Skin of body (tissue), 2 donors: ENCODE results near the gene NANOS3. TPM values are rescaled to one million over a fixed set of nuclear protein-coding genes. Genes with fewer than 3 reads are reported as not detected.
"Not testable (repeated sequence)": the region's sequence is repeated elsewhere in the genome, so short reads cannot be mapped to it uniquely, and the experiment has no call there.

Experiments
- DNase-seq: peaks from one replicate; lab custom pipeline; 2025; lab: John Stamatoyannopoulos, UW
- total RNA-seq: library from RNA; depleted of rRNA; stranded (reverse); fragments of >200 nt; gene quantifications from one replicate; pipeline ENCODE4 v1.2.3, GENCODE V29; 2014

Gene NANOS3
- total RNA-seq, 1 donor from 2014 or later: not detected

DNA sequence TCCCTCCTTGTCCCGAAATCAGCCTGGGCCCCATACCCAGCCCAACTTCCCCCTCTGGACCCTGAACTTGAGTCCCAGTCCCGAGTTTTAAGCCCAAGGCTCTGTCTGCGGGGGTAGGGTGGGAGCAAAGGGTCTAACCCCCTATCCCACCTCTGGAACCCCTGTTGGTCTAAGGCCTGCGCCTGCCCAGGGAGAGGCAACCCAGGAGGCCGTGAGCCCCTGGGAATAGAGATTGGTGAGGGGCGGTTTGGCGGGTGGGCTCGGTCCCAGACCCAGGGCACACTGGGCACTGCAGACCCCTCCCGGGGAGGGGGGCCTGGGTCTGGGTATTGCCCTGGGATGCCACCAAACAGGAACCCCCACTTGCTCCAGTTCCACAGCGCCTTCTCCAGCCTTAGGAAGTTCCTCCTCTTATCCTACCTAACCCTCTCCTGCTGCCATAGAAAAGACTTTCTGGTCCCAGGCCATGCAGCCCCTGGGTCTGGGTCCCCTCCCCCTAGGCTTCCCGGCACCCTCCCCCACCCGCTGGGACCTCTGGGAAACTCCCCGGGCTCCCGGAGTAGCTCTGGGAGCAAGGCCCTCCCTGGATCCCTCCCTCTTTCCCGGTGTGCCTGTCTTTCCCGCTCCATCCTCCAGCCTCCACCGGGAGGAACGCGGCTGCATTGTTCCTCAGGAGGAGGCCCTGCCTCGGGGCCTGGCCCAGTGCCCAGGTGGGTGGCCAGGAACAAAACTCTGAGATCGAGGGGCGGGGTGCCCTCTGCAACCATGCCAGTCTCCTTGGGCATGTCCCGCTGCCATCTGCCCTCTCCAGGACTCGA lies 33.6 kb upstream of the NANOS3 start:
- DNase-seq: no peak

GRCh38 chr19:13844130-13844631 lies 32.8 kb upstream of the NANOS3 start:
- peak; percentile 32 for DNase-seq

DNA sequence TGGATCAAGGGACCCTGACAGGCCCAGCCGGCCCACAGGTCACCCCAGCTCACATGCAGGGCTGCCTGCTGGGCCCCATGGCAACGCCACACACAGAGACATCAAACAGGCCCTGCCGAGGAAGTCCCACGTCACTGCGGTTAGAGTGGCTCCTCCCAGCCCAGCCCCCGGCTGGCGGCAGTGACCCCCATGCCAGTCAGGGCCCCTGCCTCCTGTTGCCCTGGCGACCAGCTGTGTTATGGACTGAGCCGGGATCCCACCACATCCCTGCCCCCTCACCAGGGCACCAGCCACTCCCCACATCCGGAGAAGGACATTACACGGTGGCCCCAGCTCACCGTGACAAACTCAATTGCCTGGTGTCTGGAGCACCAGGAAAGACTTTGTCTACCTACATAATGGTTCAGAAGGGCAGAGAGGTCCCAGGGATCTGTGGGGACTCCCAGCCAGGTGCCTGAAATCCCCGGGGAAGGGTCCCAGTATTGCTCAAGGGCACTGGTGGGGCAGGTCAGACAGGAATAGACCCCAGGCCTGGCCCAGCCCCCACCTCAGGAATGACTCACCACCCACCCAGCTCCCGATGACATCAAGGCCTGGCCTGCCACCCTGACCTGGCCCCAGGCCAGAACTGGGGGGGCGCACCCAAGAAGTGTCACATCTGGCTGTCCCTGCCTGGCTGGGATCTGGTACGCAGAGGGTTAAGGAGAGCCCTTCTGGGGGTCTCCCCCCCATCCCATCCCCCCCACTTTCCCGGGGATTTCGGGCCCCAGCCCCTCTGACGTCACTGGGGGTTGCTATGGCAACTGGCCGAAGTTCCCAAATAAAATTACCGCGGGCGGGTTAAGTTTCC lies 30.2 kb upstream of the NANOS3 start:
- DNase-seq: peak; percentile 92

GRCh38 chr19:13847407-13848339 lies 29.3 kb upstream of the NANOS3 start:
- DNase-seq: peak; percentile 92

- DNase-seq: no peak
These were observed 28.6 kb upstream of the NANOS3 start for GRCh38 chr19:13848340-13848677.

- DNase-seq: peak; percentile 34
These were observed 27.9 kb upstream of the NANOS3 start for GRCh38 chr19:13848798-13849676.

DNA sequence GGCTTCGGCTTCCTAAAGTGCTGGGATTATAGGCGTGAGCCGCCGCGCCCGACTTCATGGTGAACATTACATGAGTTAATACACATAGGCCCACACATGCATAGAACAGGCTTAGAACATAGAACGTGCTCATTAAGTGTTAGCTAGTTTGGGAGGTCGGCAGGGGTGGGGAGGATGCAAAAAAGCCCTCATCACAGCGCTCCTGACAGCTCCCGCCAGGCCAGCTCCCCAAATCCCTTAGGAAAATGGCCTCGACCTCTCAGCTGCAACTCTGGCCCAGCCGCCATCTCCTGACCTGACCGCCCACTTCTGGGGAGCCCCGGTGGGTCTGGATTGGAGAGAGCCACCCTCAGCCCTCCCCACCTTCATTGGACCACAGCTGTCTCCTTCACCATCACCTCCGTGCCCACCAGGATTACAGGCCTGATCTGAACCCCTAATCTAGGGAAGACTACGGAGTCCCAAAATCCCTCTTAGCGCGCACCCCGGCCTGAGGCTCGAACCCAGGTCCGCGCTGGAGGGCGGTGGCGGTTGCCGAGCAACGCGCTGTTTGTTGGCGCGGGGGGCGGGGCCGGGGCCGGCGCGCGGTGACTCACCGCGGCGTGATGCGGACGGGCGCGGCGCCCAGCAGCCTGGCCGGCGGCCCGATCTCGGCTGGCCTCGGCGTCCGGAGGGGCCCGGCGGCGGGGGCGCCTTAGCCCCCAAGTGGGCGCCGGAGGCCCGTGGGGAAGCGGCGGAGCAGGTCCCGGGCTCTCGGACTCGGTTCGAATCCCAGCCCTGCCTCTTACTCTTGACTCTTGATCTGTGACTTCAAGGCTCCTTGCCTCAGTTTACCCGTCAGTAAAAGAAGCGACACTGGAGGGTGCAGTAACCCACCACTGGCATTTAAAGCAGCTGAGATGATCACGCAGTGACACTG lies 26.7 kb upstream of the NANOS3 start:
- peak; percentile 81 for DNase-seq

DNA sequence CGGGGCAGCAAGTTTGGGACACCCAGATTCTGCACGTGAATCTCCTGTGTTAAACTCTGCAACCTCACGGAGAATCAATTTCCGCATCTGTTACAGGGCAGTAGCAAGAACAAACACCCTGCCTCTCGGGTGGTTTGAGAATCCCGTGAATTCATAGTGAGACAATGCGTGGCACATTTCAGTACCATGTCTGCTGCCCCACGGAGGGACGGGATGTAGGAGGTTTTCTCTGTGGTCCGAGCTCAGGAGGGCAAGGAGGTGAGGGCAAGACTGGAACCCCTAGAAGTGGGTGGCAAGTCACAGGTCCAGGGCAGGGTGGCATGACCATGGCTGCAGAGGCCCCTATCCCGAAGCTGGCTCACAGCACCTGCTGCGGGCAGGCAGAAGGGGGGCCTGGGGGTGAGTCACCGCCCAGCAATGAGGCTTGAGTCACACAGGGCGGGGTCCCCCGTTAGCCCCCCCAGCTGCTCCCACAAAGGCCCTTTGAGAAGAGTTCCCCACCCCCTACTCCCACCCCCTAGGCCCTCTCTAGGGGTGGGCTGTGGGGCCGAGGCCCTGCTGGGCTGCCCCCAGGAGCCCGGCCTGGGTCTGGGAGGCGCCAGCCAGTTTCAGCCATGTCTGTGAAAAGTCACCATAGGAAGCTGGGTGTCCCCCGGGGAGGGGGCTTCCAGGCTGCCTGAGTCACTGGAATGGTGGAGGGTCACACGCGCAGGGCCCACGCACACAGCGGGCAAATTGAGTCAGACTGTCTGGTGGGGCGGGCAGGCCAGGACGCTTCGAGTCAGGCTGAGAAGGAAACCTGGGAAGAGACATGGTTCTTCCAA lies 25.8 kb upstream of the NANOS3 start:
- peak; percentile 81 for DNase-seq

- DNase-seq: not testable (repeated sequence)
These were observed 25.2 kb upstream of the NANOS3 start for GRCh38 chr19:13851734-13852114.

DNA sequence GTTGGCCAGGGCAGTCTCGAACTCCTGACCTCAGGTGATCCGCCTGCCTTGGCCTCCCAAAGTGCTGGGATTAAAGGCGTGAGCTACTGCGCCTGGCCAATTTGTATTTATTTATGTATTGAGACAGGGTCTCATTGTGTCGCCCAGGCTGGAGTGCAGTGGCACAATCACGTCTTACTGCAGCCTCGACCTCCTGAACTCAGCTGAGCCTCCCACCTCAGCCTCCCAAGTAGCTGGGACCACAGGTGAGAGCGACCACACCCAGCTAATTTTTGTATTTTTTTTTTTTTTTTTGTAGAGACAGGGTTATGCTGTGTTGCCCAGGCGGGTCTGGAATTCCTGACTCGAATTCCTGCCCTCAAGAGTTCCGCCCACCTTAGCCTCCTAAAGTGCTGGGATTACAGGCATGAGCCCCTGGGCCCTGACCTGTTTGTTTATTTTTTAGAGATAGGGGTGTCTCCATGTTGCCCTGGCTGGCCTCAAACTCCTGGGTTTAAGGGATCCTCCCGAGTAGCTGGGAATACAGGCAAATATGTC lies 24.7 kb upstream of the NANOS3 start:
- DNase-seq: not testable (repeated sequence)

DNA sequence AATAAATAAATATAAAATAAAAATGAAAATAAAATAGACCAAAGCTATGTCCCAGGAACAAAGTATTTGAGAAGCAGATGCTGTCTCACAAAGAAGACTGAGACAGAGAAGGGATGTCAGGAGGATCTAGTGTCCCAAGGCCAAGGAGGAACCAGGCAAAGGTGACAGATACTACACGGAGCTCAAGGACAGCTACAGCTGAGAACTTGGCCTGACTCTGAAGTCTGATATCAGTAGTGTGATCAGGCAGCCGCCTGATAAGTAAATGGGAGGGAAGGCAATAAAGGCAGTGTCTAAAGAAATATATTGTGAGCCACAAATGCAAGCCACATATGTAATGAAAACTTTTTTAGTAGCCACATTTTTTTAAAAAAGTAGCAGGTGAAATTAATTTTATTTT lies 20.4 kb upstream of the NANOS3 start:
- DNase-seq: no peak

GRCh38 chr19:13859361-13859880 lies 17.5 kb upstream of the NANOS3 start:
- no peak for DNase-seq

DNA sequence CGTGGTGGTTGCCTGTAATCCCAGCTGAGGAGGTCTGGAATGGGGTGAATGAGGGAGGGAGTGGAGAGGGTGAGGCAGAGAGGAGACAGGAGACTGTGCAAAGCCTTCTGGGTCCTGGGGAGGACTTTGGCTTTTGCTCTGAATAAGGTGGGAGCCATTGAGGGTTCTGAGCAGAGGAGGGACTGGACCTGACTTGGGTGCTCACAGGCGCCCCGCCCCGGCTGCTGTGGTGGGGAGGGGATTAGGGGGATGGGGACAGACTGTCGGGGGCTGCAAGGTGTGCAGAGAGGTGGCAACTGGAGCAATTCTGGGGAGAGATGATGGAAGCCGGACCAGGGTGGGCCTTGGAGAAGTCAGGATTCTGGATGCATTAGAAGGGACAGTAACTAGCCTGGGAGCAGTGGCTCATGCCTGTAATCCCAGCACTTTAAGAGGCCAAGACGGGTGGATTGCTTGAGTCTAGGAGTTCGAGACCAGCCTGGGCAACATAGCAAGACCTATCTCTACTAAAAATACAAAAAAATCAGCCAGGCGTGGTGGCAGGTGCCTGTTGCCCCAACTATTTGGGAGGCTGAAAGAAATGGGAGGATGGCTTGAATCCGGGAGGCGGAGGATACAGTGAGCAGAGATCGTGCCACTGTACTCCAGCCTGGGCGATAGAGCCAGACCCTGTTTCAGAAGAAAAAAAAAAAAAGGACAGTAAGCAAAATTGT lies 16.1 kb upstream of the NANOS3 start:
- no peak for DNase-seq

DNA sequence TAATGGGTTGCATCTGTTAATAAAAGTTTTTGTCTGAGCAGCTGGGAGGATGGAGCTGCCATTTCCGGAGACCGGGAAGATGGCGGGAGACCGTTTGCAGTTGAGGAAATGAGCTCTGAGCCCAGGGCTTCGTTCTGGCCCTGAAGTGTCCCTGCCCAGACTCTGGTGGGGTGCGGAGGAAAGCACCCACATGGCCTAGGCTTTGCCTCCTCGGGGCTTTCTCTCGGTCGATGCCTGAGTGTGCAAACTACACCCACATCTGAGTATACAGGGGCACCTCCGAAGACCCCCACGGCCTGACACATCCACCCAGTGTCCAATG lies 15.6 kb upstream of the NANOS3 start:
- no peak for DNase-seq

DNA sequence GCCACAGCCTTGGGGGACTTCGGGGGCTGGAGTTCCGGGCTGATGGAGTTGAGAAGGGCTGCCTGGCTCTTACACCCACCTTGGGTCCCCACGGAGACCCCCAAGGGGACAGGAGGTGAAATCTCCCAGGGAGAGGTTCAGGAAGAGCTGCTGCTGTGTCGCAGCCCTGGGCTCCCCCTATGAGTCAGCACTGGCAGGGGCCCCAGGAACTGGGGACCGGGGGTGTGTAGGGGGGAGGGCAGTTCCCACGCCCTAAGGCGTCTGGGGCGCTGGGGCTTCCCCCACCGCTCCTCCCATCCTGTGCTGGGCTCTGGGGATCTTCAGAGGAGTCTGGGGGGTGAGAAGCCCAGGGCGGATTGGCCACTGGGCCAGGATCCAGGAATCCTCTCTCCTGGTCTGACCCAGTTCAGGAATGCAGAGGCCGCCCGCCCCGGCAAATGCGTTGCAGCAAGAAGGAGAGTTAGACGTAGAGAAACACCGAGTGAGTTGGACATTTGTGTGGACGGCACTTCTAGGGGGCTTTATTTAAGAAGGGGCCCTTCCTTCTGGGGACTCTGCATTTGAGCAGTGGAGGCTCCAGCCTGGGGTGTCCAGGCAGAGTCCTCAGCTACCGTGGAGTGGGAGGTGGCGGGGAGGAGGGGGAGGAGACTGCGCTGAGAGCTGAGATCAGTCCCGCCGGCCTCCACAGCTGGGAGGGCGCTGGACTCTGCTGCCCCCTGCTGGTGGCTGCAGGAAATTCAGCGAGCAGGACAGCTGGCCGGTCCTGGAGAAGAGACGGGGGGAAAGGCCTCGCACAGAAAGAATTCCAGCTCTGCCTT lies 15.0 kb upstream of the NANOS3 start:
- peak; percentile 83 for DNase-seq

DNA sequence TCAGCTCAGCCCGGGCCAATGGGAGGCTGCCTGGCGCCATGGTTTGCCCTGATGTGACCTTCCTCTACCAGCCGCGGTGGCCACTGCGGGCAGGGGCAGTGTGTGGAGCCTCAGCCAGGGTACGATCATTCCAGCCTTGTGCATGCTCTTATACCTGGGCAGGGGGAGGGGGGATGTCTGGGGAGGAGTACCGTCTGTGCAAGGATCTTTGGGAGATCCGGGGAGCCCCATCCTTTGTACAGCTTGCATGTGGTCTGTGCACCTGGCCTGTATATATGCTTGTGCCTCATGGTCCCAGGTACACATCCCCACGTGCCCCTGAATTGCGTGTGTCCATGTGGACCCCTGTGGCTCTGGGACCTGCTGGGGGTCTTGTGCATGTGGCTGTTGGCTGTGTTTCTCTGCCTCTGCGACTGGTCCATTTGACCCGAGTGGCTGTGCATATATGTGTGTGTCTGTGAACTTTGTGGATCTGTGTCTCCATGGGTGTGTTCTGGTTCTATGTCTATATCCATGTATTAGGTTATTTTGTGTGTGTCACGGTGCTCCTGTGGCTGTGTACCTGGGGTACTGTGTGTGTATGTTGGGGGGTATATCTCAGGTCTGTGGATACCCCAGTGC lies 12.8 kb upstream of the NANOS3 start:
- no peak for DNase-seq
